WTC11 (cell line): ENCODE results near the gene SCYL1. TPM values are rescaled to one million over a fixed set of nuclear protein-coding genes. Genes with fewer than 3 reads are reported as not detected.

Experiments used
- ATAC-seq: fragments of 200-7000 bp; cut with Tn5 transposase; 2 replicates; pipeline ENCODE4 v1.10.0; 2021; ENCODE audit warnings: mild to moderate bottlenecking, moderate library complexity
- CTCF ChIA-PET: fragments of 300-600 bp; sonication (Branson Sonifier 250); formaldehyde crosslinking; loops from one replicate; lab custom pipeline; 2021; ENCODE audit warnings: antibody characterized with exemption; lab: Charles Lee
- POLR2A ChIA-PET: fragments of 350-600 bp; sonication (Branson Sonifier 250); formaldehyde crosslinking; loops from one replicate; lab custom pipeline; 2021; ENCODE audit warnings: antibody characterized with exemption; lab: Charles Lee
- DNase-seq: peaks from one replicate; pipeline ENCODE4 v3.0.0; 2021; ENCODE audit warnings: low spot score
- H3K27ac Mint-ChIP-seq: 2 replicates; pipeline ENCODE4 v1.8.0; 2021; ENCODE audit warnings: mixed read lengths
- H3K27me3 Mint-ChIP-seq: 2 replicates; pipeline ENCODE4 v1.8.0; 2021; ENCODE audit warnings: low read depth, mild to moderate bottlenecking, moderate library complexity, mixed read lengths
- H3K36me3 Mint-ChIP-seq: 2 replicates; pipeline ENCODE4 v1.8.0; 2021; ENCODE audit warnings: mixed read lengths
- H3K4me1 Mint-ChIP-seq: 2 replicates; pipeline ENCODE4 v1.8.0; 2022; ENCODE audit warnings: mixed read lengths
- H3K4me3 Mint-ChIP-seq: 2 replicates; pipeline ENCODE4 v1.8.0; 2021; ENCODE audit warnings: mild to moderate bottlenecking, moderate library complexity, mixed read lengths
- H3K9me3 Mint-ChIP-seq: 2 replicates; pipeline ENCODE4 v1.8.0; 2021; ENCODE audit warnings: mixed read lengths
- AR ChIP-seq: fragments of 250-450 bp; sonication (Bioruptor Pico); IDR thresholded peaks from 2 replicates; pipeline ENCODE4 v1.9.0; 2021; ENCODE audit warnings: mild to moderate bottlenecking
- ATF2 ChIP-seq: sonication (generic); formaldehyde crosslinking; IDR thresholded peaks from 2 replicates; pipeline ENCODE4 v1.8.1; 2022; ENCODE audit warnings: low read depth, missing genetic modification reagents, borderline replicate concordance
- CREB1 ChIP-seq: sonication (generic); formaldehyde crosslinking; IDR thresholded peaks from 2 replicates; pipeline ENCODE4 v1.8.0; 2023; ENCODE audit warnings: mild to moderate bottlenecking, missing genetic modification reagents
- FOXJ3 ChIP-seq: sonication (generic); formaldehyde crosslinking; IDR thresholded peaks from 2 replicates; pipeline ENCODE4 v1.9.0; 2021; ENCODE audit warnings: missing genetic modification reagents, mild to moderate bottlenecking, borderline replicate concordance
- FOXK1 ChIP-seq: sonication (generic); formaldehyde crosslinking; IDR thresholded peaks from 2 replicates; pipeline ENCODE4 v1.8.0; 2022; ENCODE audit warnings: mild to moderate bottlenecking, moderate library complexity, missing genetic modification reagents
- GABPB1 ChIP-seq: sonication (generic); formaldehyde crosslinking; IDR thresholded peaks from 2 replicates; pipeline ENCODE4 v1.8.1; 2023; ENCODE audit warnings: mild to moderate bottlenecking, missing genetic modification reagents
- NFE2L1 ChIP-seq: sonication (generic); formaldehyde crosslinking; IDR thresholded peaks from 2 replicates; pipeline ENCODE4 v1.8.1; 2023; ENCODE audit warnings: missing genetic modification reagents
- NR2C2 ChIP-seq: sonication (generic); formaldehyde crosslinking; IDR thresholded peaks from 2 replicates; pipeline ENCODE4 v1.8.0; 2022; ENCODE audit warnings: mild to moderate bottlenecking, missing genetic modification reagents
- TCF7 ChIP-seq: sonication (generic); formaldehyde crosslinking; IDR thresholded peaks from 2 replicates; pipeline ENCODE4 v1.8.0; 2022; ENCODE audit warnings: mild to moderate bottlenecking, low read depth, missing genetic modification reagents, moderate library complexity
- TP53 ChIP-seq: sonication (generic); formaldehyde crosslinking; IDR thresholded peaks from 2 replicates; pipeline ENCODE4 v1.8.1; 2023; ENCODE audit warnings: mild to moderate bottlenecking, missing genetic modification reagents
- ZNF425 ChIP-seq: fragments of 250-450 bp; sonication (Bioruptor Pico); conservative IDR thresholded peaks from 2 replicates; pipeline ENCODE4 v1.9.0; 2021; ENCODE audit warnings: mild to moderate bottlenecking
- total RNA-seq: library from RNA; stranded (reverse); gene quantifications from 3 replicates; pipeline ENCODE4 v1.2.3, GENCODE V29; 2021
- TF ChIP-seq, protein P1 (sequence below): sonication (generic); formaldehyde crosslinking; IDR thresholded peaks from 2 replicates; pipeline ENCODE4 v1.8.0; 2023; ENCODE audit warnings: mild to moderate bottlenecking, missing genetic modification reagents
- TF ChIP-seq, protein P2 (sequence below): sonication (generic); formaldehyde crosslinking; IDR thresholded peaks from 2 replicates; pipeline ENCODE4 v1.8.0; 2023; ENCODE audit warnings: missing genetic modification reagents, mild to moderate bottlenecking, borderline replicate concordance
- TF ChIP-seq, protein P3 (sequence below): sonication (generic); formaldehyde crosslinking; IDR thresholded peaks from 2 replicates; pipeline ENCODE4 v1.8.0; 2022; ENCODE audit warnings: mild to moderate bottlenecking, missing genetic modification reagents

SCYL1 gene
- total RNA-seq, 1 experiment from 2014 or later: 76.8 TPM

DNA sequence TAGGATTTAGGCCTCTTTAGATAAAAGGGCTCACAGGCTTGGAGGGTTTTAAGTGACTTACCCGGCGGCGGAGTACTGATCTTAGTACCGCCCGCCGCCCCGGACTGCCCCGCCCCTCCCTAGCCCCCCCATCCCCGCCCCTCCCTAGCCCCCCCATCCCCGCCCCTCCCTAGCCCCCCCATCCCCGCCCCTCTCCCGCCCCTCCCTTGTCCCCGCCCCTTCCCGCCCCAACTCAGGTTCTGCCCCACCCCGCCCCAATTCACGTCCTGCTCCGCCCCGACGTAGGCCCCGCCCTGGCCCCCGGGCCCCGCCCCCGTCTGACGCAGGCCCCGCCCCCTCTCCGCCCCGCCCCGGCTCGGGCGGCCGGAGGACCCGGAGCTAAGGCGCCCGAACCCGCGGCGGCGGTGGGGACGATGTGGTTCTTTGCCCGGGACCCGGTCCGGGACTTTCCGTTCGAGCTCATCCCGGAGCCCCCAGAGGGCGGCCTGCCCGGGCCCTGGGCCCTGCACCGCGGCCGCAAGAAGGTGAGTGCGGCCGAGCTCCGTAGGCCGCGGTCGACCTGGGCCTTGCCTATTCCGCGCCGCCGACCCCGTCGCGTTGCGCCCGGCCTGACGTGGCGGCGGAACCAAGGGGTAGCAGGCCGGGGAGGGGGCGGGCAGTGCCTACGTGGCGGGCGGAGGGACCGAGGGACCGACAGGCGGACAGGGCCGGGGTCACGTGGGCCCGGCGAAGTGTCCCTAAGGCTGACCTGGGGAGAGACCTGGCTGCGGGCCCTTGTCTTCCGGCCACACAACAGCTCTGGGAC lies at the start of gene SCYL1 (continued):
- no peak for TF ChIP-seq FOXJ3 (CRISPR knock-in tag)
- TF ChIP-seq FOXK1: no peak
- TF ChIP-seq, protein P1, sequence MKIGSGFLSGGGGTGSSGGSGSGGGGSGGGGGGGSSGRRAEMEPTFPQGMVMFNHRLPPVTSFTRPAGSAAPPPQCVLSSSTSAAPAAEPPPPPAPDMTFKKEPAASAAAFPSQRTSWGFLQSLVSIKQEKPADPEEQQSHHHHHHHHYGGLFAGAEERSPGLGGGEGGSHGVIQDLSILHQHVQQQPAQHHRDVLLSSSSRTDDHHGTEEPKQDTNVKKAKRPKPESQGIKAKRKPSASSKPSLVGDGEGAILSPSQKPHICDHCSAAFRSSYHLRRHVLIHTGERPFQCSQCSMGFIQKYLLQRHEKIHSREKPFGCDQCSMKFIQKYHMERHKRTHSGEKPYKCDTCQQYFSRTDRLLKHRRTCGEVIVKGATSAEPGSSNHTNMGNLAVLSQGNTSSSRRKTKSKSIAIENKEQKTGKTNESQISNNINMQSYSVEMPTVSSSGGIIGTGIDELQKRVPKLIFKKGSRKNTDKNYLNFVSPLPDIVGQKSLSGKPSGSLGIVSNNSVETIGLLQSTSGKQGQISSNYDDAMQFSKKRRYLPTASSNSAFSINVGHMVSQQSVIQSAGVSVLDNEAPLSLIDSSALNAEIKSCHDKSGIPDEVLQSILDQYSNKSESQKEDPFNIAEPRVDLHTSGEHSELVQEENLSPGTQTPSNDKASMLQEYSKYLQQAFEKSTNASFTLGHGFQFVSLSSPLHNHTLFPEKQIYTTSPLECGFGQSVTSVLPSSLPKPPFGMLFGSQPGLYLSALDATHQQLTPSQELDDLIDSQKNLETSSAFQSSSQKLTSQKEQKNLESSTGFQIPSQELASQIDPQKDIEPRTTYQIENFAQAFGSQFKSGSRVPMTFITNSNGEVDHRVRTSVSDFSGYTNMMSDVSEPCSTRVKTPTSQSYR (CRISPR knock-in tag): no peak
- TF ChIP-seq NR2C2: no peak
- TF ChIP-seq, protein P2, sequence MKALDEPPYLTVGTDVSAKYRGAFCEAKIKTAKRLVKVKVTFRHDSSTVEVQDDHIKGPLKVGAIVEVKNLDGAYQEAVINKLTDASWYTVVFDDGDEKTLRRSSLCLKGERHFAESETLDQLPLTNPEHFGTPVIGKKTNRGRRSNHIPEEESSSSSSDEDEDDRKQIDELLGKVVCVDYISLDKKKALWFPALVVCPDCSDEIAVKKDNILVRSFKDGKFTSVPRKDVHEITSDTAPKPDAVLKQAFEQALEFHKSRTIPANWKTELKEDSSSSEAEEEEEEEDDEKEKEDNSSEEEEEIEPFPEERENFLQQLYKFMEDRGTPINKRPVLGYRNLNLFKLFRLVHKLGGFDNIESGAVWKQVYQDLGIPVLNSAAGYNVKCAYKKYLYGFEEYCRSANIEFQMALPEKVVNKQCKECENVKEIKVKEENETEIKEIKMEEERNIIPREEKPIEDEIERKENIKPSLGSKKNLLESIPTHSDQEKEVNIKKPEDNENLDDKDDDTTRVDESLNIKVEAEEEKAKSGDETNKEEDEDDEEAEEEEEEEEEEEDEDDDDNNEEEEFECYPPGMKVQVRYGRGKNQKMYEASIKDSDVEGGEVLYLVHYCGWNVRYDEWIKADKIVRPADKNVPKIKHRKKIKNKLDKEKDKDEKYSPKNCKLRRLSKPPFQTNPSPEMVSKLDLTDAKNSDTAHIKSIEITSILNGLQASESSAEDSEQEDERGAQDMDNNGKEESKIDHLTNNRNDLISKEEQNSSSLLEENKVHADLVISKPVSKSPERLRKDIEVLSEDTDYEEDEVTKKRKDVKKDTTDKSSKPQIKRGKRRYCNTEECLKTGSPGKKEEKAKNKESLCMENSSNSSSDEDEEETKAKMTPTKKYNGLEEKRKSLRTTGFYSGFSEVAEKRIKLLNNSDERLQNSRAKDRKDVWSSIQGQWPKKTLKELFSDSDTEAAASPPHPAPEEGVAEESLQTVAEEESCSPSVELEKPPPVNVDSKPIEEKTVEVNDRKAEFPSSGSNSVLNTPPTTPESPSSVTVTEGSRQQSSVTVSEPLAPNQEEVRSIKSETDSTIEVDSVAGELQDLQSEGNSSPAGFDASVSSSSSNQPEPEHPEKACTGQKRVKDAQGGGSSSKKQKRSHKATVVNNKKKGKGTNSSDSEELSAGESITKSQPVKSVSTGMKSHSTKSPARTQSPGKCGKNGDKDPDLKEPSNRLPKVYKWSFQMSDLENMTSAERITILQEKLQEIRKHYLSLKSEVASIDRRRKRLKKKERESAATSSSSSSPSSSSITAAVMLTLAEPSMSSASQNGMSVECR (CRISPR knock-in tag): peak; percentile 63; the same call in 1 of the 2 replicates
- TF ChIP-seq CREB1 (CRISPR knock-in tag): no peak

DNA sequence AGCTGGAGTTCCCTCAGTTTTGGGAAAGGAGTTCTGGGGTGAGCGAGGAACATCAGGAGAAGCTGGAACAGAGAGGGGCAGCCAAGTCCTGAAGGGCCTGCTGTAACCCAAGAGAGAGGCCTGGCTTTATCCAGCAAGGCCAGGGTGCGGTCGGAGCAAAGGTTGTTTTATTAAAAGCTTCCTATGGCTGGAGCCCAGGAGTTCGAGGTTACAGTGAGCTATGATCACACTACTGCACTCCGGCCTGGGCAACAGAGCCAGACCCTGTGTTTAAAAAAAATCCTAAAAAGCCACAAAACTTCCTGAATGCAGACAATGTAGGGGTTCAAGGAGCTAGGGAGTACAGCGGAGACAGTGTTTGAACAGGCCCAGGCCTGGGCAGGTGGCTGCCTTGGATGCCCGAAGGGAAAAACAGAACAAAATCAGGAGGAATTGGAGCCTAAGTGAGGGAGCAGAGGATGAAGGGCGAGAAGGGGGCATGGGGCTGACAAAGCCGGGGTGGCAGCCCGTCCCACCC lies 48.2 kb upstream of the SCYL1 start:
- ChIA-PET POLR2A (interaction anchor here (4.3 to 5.6 kb wide), 4 partner anchors 14 to 59 kb away, joined by 37 to 248 read pairs (median 96); partner anchors contain the start of gene MALAT1), CTCF (interaction anchor here (0.6 to 6.5 kb wide), 11 partner anchors 14 to 121 kb away, joined by 3 to 129 read pairs (median 4); partner anchors contain the start of gene FAM89B)
- Mint-ChIP-seq H3K27ac (peak overlapping the region; percentile 94), H3K4me3 (peak overlapping the region; percentile 79), H3K9me3 (no peaks in the 10 kb centered on the region), H3K36me3 (no peaks in the 10 kb centered on the region), H3K27me3 (no peaks in the 10 kb centered on the region; the same call in 1 of the 2 replicates), H3K4me1 (peaks cover 32% of the 10 kb centered on the region)
- DNase-seq: no peak
- no peak for ATAC-seq
- TF ChIP-seq, protein P3, sequence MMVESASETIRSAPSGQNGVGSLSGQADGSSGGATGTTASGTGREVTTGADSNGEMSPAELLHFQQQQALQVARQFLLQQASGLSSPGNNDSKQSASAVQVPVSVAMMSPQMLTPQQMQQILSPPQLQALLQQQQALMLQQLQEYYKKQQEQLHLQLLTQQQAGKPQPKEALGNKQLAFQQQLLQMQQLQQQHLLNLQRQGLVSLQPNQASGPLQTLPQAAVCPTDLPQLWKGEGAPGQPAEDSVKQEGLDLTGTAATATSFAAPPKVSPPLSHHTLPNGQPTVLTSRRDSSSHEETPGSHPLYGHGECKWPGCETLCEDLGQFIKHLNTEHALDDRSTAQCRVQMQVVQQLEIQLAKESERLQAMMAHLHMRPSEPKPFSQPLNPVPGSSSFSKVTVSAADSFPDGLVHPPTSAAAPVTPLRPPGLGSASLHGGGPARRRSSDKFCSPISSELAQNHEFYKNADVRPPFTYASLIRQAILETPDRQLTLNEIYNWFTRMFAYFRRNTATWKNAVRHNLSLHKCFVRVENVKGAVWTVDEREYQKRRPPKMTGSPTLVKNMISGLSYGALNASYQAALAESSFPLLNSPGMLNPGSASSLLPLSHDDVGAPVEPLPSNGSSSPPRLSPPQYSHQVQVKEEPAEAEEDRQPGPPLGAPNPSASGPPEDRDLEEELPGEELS (CRISPR knock-in tag): no peak
- no peak for TF ChIP-seq ZNF425
- TF ChIP-seq AR (CRISPR knock-in tag): no peak
- no peak for TF ChIP-seq TP53
- TF ChIP-seq CREB1 (CRISPR knock-in tag): no peak
- TF ChIP-seq FOXJ3 (CRISPR knock-in tag): no peak
- TF ChIP-seq ATF2 (CRISPR knock-in tag): no peak
- no peak for TF ChIP-seq GABPB1
- TF ChIP-seq NFE2L1 (CRISPR knock-in tag): no peak
- no peak for TF ChIP-seq TCF7
